Neural cell (in vitro differentiated cells): ENCODE data around the gene ADARB2. TPM values are rescaled to one million over a fixed set of nuclear protein-coding genes. Genes with fewer than 3 reads are reported as not detected.
A peak's percentile ranks its signal among the peaks of the same experiment; 100 is the strongest.

ENCODE experiments used
- H2AFZ ChIP-seq: fragments of 200-600, 300-800 bp; sonication (generic), shearing (Covaris generic); 2 replicates; pipeline ENCODE4 v1.6.0; 2014; ENCODE audit warnings: low read depth, mild to moderate bottlenecking, antibody characterized with exemption, low read length, moderate library complexity
- H3F3A ChIP-seq: fragments of 200-600 bp; shearing (Covaris generic); 2 replicates; pipeline ENCODE4 v1.6.1; 2016; ENCODE audit warnings: mild to moderate bottlenecking, moderate library complexity, mixed read lengths, antibody characterized with exemption, low read length; ENCODE audit not compliant: insufficient read depth, poor library complexity, severe bottlenecking
- H3K27ac ChIP-seq: fragments of 200-600, 300-800 bp; sonication (generic), shearing (Covaris generic); 2 replicates; pipeline ENCODE4 v1.5.1; 2014; ENCODE audit warnings: mild to moderate bottlenecking, low read length, moderate library complexity
- H3K27me3 ChIP-seq: fragments of 300-800, 200-600 bp; sonication (generic), shearing (Covaris generic); 2 replicates; pipeline ENCODE4 v1.6.0; 2014; ENCODE audit warnings: mild to moderate bottlenecking, low read depth, low read length, moderate library complexity; ENCODE audit not compliant: insufficient read depth
- H3K36me3 ChIP-seq: fragments of 300-800, 200-600 bp; sonication (generic), shearing (Covaris generic); 2 replicates; pipeline ENCODE4 v1.5.1; 2014; ENCODE audit warnings: mild to moderate bottlenecking, antibody characterized with exemption, low read length, moderate library complexity; ENCODE audit not compliant: insufficient read depth
- H3K4me2 ChIP-seq: fragments of 300-800, 200-600 bp; sonication (generic), shearing (Covaris generic); 2 replicates; pipeline ENCODE4 v1.6.0; 2014; ENCODE audit warnings: mild to moderate bottlenecking, low read length
- H3K4me3 ChIP-seq: fragments of 300-800, 200-600 bp; sonication (generic), shearing (Covaris generic); 2 replicates; pipeline ENCODE4 v1.5.1; 2014; ENCODE audit warnings: mild to moderate bottlenecking, low read length, moderate library complexity
- H3K79me2 ChIP-seq: fragments of 200-600 bp; shearing (Covaris generic); replicated peaks from 2 replicates; pipeline ENCODE4 v1.6.0; 2014; ENCODE audit warnings: mild to moderate bottlenecking, low read length, moderate library complexity; ENCODE audit not compliant: insufficient read depth
- H3K9ac ChIP-seq: fragments of 300-800, 200-600 bp; sonication (generic), shearing (Covaris generic); 2 replicates; pipeline ENCODE4 v1.6.1; 2016; ENCODE audit warnings: mild to moderate bottlenecking, low read length, mixed read lengths
- H3K9me2 ChIP-seq: fragments of 200-600 bp; shearing (Covaris generic); 2 replicates; pipeline ENCODE4 v1.6.1; 2016; ENCODE audit warnings: mild to moderate bottlenecking, low read length, mixed read lengths; ENCODE audit not compliant: insufficient read depth
- H3K9me3 ChIP-seq: fragments of 200-600, 300-800 bp; sonication (generic), shearing (Covaris generic); 2 replicates; pipeline ENCODE4 v1.6.1; 2016; ENCODE audit warnings: mild to moderate bottlenecking, mixed run types, low read length, moderate library complexity, mixed read lengths
- H4K20me1 ChIP-seq: fragments of 200-600 bp; shearing (Covaris generic); 2 replicates; pipeline ENCODE4 v1.6.1; 2016; ENCODE audit warnings: mild to moderate bottlenecking, mixed run types; ENCODE audit not compliant: insufficient read depth
- CTCF ChIP-seq: fragments of 450-650 bp; IDR thresholded peaks from 2 replicates; pipeline ENCODE4 v1.5.1; 2014; ENCODE audit warnings: antibody characterized with exemption, mild to moderate bottlenecking, moderate library complexity; ENCODE audit not compliant: poor library complexity, severe bottlenecking
- EP300 ChIP-seq: fragments of 450-650 bp; conservative IDR thresholded peaks from 2 replicates; pipeline ENCODE4 v1.6.1; 2014; ENCODE audit warnings: antibody characterized with exemption, mild to moderate bottlenecking, moderate library complexity; ENCODE audit not compliant: poor library complexity, severe bottlenecking
- EZH2 ChIP-seq: fragments of 200-600, 300-800 bp; shearing (Covaris generic), sonication (generic); IDR thresholded peaks from 2 replicates; pipeline ENCODE4 v1.6.1; 2014; ENCODE audit warnings: antibody characterized with exemption, low read length, borderline replicate concordance, mild to moderate bottlenecking; ENCODE audit not compliant: insufficient read depth, poor library complexity, severe bottlenecking
- MXI1 ChIP-seq: fragments of 450-650 bp; conservative IDR thresholded peaks from 2 replicates; pipeline ENCODE4 v1.6.1; 2014; ENCODE audit warnings: antibody characterized with exemption, mild to moderate bottlenecking; ENCODE audit not compliant: poor library complexity, severe bottlenecking
- POLR2AphosphoS5 ChIP-seq: IDR thresholded peaks from 2 replicates; pipeline ENCODE4 v1.6.1; 2012
- RAD21 ChIP-seq: fragments of 450-650 bp; conservative IDR thresholded peaks from 2 replicates; pipeline ENCODE4 v1.6.1; 2014; ENCODE audit warnings: antibody characterized with exemption, mild to moderate bottlenecking, moderate library complexity
- REST ChIP-seq: IDR thresholded peaks from 2 replicates; pipeline ENCODE4 v1.6.1; 2012; ENCODE audit warnings: borderline replicate concordance
- SMC3 ChIP-seq: fragments of 450-650 bp; conservative IDR thresholded peaks from 2 replicates; pipeline ENCODE4 v1.6.1; 2014; ENCODE audit warnings: antibody characterized with exemption, mild to moderate bottlenecking, moderate library complexity; ENCODE audit not compliant: poor library complexity
- TAF1 ChIP-seq: IDR thresholded peaks from 2 replicates; pipeline ENCODE4 v1.6.1; 2012; ENCODE audit warnings: low read depth
- polyA plus RNA-seq: library from polyadenylated mRNA; depleted of rRNA; stranded (reverse); fragments of >200 nt; gene quantifications from 2 replicates; pipeline ENCODE4 v1.2.3, GENCODE V29; 2014

The ADARB2 gene
- polyA plus RNA-seq, 1 donor from 2014 or later = 3.6 TPM

DNA sequence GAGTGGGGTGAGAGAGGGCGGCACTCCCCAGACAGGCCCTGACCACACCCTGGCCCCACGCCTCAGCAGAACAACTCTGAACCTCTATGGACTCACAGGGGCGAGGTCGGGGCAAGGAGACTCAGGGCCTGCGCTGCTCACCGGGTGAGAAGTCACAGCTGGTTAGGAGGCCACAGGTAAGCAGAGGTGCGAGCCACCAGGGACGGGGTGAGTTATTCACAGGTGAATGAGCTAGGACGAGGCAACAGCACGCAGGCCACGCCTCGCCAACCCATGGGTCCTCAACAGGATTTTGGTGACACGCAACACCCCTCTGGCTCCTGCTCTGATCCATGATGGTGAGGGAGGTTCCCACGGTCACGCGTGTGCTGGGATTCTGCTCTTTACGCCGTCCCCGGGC is 202.5 kb downstream of the ADARB2 start:
- H3K27ac ChIP-seq = no peak overlapping the region
- no peak overlapping the region for H3K9ac ChIP-seq
- H3K9me3 ChIP-seq = no peaks in the 10 kb centered on the region
- H2AFZ ChIP-seq = no peak overlapping the region
- no peaks in the 10 kb centered on the region for H4K20me1 ChIP-seq
- H3K27me3 ChIP-seq = no peaks in the 10 kb centered on the region
- H3K79me2 ChIP-seq = no peaks in the 10 kb centered on the region
- no peaks in the 10 kb centered on the region for H3F3A ChIP-seq
- TF ChIP-seq CTCF = no peak
- TF ChIP-seq EP300 = no peak
- no peak for TF ChIP-seq REST
- TF ChIP-seq SMC3 = no peak
- TF ChIP-seq MXI1 = no peak
- no peak for TF ChIP-seq RAD21
- TF ChIP-seq EZH2 = no peak
- TF ChIP-seq POLR2AphosphoS5 = no peak
- no peak for TF ChIP-seq TAF1
- no peaks in the 10 kb centered on the region for H3K9me2 ChIP-seq
- H3K4me2 ChIP-seq = no peak overlapping the region
- H3K4me3 ChIP-seq = peak overlapping the region; percentile 2
- no peaks in the 10 kb centered on the region for H3K36me3 ChIP-seq

DNA sequence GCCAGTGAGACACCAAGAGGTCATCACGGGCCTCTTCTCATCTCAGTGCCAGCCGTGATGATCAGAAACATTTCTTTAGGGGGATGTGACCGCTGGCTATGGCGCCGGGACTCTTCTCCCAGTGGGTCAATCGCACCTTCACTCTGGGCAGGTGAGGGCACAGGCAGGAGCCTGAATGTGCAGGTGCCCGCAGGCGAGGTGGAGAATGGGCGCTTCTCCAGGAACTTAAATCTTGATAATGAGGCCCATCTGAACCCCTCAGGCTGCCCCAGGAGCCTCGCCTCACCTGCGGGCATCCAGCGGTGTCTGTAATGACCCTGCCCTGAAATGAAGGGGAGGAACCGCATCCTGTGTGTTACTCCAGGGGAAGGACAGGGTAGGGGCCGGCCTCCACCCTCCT is 204.7 kb downstream of the ADARB2 start:
- no peaks in the 10 kb centered on the region for H3F3A ChIP-seq
- no peak overlapping the region for H3K4me2 ChIP-seq
- no peaks in the 10 kb centered on the region for H3K36me3 ChIP-seq
- TF ChIP-seq REST = no peak
- no peak for TF ChIP-seq EP300
- no peak for TF ChIP-seq SMC3
- no peak for TF ChIP-seq POLR2AphosphoS5
- TF ChIP-seq RAD21 = no peak
- no peaks in the 10 kb centered on the region for H3K27me3 ChIP-seq
- no peaks in the 10 kb centered on the region for H4K20me1 ChIP-seq
- no peak overlapping the region for H3K9ac ChIP-seq
- no peak overlapping the region for H2AFZ ChIP-seq
- H3K27ac ChIP-seq = no peak overlapping the region
- H3K79me2 ChIP-seq = no peaks in the 10 kb centered on the region
- H3K9me3 ChIP-seq = no peaks in the 10 kb centered on the region
- H3K9me2 ChIP-seq = no peaks in the 10 kb centered on the region
- no peak overlapping the region for H3K4me3 ChIP-seq
